ENCODE data around the gene FNDC3A.
A peak's percentile ranks its signal among the peaks of the same experiment; 100 is the strongest.
"Not testable (repeated sequence)": the region's sequence is repeated elsewhere in the genome, so short reads cannot be mapped to it uniquely, and the experiment has no call there.

The FNDC3A gene

GRCh38 chr13:49044008-49044407 lies 68.3 kb downstream of the FNDC3A start:
- no peak for DNase-seq

DNA sequence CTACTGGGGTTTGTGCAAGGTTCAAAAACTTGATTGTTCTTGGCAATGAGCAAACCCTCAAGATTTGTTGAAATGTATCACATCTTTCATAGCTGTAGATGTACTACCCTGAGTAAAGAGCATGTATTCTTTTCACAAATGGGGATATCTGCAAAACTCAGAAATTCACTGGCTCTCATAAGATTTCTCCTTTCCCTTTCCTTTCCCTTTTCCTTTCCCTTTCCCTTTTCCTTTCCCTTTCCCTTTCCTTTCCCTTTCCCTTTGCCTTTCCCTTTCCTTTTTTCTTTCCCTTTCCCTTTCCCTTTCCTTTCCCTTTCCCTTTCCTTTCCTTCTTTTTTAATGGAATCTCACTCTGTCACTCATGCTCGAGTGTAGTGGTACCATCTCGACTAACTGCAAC lies 69.1 kb downstream of the FNDC3A start:
- DNase-seq, result no peak

DNA sequence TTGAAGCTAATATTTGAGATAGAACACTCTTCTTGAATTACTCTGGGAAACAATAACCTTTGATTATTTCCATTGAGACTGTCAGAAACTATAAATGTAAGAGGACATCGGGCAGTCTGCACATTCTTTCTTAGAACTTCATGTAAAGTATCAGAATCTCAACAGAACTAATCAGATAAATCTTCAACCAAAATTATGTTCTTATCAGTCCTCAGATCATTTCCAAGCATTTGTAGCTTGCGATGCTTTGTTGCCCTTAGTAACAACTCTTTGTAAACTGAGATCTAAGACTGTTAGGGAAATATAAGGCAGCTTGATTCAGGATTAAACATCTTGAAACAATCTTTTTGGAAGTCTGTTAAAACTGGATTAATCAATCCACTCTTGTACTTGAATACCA lies 70.3 kb downstream of the FNDC3A start:
- DNase-seq, result no peak

DNA sequence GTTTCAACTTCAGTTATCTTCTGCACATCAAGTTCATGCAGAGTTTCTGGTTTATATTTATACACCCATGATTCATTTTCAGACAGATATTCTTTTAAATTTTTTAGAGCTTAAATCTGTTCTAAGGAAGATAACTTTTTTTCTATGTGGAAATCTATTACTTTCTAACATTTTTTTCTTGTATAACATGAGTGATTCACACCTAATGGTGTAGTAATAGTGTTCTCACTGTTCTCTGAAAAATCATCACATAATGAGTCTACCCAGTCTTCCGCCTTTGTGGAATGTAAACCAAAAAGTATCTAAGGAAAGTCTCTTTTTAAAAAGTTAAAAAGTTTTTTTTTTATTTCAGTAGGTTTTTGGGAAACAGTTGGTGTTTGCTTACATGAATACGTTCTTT lies 70.8 kb downstream of the FNDC3A start:
- DNase-seq, result no peak

- peak; percentile 57 for DNase-seq
These were observed 77.1 kb downstream of the FNDC3A start for GRCh38 chr13:49052813-49053212.

DNA sequence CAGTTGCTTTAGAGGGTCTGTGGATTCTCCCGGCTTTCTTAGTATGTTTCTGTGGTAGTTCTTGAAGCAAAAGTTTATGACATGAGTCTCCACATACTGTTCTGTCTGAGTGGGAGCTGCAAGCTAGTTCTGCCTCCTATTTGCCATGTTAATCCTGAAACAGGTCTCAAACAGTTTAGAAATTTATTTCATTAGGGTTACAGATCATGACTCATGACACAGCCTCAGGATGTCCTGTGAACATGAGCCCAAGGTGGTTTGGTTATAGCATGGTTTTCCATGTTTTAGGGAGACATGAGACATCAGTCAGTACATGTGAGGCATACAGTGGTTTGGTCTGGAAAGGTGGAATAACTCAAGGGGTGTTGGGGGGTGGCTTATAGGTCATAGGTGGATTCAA lies 77.5 kb downstream of the FNDC3A start:
- DNase-seq, result no peak

DNA sequence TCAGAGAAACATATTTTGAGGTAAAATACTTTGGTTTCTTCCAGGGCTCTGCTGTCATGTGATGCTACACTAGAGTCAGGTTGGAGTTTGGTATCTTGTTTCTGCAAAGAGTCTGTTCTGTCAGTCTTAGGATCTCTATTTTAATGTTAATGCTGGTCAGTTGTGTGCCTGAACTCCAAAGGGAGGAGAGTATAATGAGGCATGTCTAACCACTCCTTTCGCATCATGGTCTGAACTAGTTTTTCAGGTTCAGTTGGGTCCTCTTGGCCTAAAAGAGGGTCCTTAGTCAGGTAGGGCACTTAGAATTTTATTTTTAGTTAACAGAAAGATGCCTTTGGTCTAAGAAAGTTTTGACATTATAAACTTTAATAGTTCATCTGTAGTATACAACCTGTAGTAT lies 78.2 kb downstream of the FNDC3A start:
- no peak for DNase-seq

DNA sequence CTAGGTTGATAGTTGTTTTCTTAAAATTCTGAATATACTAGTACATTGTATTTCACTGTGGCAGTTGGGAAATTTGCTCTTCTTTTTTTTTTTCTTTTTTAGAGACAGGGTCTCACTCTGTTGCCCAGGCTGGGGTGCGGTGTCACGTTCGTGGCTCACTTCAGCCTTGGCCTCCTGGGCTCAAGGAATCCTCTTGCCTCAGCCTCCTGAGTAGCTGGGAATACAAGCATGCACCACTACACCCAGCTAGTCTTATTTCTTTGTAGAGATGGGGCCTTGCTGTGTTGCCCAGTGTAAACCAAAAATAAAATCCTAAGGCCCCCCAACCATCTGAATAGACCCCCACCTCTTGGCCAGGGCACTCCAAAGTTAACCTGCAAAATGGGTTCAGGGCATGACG lies 79.3 kb downstream of the FNDC3A start:
- no peak for DNase-seq

DNA sequence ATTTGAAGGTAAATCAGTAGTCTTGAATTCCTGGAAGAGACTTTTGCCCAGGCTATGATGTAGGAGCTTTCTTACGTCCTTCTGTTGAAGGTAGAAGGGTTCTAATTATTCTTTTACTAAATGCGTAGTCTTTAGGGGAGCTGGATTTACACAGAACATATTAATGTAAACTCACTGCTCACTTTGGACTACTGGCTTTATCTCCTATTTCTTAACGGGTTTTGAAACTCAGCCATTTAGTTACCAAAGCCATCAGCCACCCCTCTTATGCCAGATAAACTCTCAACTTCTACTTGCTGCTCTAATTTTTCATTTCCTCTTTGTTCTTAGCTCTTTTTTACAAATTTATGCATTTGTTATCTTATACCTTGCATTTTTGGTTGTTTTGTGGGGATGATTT lies 81.5 kb downstream of the FNDC3A start:
- DNase-seq, result no peak

DNA sequence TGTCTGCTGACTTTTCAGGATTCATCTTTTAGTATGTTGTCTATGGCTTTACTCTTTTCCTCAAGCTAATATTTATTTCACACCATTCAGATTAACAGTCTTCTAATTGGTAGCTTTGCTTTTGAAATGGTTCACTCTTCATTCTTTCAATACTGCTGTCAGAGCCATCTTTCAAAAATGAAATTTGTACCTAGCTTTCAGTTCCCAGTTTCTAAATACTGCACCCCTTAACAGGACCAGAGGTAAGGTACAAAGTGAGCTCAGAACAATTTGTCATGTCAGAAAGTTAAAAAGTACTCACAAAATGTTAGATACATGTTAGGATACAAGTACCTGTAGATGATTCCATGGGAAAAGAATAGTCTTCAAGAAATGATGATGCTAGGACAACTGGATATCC lies 83.0 kb downstream of the FNDC3A start:
- DNase-seq, result no peak

GRCh38 chr13:49060678-49061387 lies 85.1 kb downstream of the FNDC3A start:
- no peak for DNase-seq

GRCh38 chr13:49061388-49061752 lies 85.7 kb downstream of the FNDC3A start:
- not testable (repeated sequence) for DNase-seq

DNA sequence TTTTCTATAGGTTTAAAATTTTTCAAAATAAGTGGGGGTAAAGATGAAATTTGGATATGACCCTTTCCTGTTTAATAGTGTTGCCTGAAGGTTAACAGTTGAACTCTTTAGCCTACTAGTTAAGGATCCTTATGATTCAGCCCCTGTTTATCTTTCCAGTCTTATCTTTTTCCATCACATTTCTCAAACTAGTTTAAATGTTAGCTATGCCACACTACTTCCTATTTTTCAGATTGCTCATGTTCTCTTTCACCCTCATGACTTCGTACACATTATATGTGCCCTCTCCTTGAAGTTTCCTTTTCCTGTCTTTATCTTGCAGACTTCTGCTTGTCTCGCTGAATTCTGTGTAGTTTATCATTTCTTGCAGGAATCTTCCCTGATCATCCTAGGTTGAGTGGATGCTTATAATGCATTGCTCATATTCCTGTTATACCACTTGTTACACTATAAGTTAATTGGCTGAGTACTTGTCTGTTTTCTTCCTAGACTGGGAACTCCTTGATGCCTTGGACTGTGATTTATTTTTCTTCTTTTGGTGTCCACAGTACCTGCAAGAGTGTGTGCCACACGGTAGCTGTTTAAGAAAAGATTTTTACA lies 86.7 kb downstream of the FNDC3A start:
- DNase-seq, result no peak

GRCh38 chr13:49063011-49063410 lies 87.3 kb downstream of the FNDC3A start:
- no peak for DNase-seq

GRCh38 chr13:49063497-49063896 lies 87.8 kb downstream of the FNDC3A start:
- DNase-seq, result no peak

DNA sequence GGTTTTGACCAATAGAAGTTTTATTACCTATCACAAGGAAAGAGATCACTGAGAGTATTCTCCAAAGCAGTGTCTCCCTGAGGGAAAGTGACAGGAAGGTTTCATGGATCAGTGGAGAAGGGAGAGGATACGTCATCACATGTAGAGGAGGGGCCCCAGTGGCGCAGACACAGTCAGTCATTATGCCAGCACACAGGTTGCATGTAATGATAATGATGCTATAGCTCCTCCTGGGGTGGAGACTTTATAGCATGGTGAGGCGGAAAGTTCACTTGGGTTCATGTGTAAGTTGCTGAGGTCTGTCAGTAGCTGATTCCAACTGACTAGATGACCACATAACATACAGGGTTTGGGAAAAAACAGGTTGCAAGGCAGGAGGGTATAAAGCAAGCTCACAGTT lies 88.8 kb downstream of the FNDC3A start:
- no peak for DNase-seq

DNA sequence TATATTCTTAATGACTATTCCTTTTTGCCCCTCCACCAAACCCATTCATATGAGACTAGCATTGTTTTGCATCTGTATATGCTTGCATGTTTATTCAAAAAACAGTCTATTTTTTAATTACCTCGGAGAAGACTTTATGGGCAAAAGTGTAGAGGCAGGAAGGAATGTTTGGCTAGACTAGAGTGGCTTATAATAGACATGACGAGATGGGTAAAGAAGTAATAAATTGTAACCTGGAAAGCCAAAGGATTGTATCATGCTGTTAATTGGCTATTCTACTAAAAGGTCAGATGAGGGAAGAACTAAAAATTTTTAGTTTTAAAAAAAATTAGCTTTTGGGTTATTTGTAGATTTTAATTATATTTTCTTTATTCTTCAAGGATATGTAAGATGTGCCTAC lies 91.1 kb downstream of the FNDC3A start:
- no peak for DNase-seq

DNA sequence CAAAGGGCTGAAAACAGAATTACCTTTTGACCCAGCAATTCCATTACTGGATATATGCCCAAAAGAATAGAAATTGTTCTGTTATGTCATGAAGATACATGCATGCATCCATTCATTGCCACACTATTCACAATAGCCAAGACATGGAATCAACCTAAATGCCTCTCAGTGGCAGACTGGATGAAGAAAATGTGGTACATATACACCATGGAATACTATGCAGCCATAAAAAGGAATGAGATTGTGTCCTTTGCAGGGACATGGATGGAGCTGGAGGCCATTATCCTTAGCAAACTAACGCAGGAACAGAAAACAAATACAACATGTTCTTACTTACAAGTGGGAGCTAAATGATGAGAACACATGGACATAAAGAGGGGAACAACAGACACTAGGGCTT lies 92.8 kb downstream of the FNDC3A start:
- not testable (repeated sequence) for DNase-seq

- not testable (repeated sequence) for DNase-seq
These were observed 94.3 kb downstream of the FNDC3A start for GRCh38 chr13:49070021-49070420.

GRCh38 chr13:49071341-49071937 lies 95.7 kb downstream of the FNDC3A start:
- no peak for DNase-seq

- DNase-seq, result peak; percentile 57
These were observed 107.2 kb downstream of the FNDC3A start for GRCh38 chr13:49082653-49083536.

DNA sequence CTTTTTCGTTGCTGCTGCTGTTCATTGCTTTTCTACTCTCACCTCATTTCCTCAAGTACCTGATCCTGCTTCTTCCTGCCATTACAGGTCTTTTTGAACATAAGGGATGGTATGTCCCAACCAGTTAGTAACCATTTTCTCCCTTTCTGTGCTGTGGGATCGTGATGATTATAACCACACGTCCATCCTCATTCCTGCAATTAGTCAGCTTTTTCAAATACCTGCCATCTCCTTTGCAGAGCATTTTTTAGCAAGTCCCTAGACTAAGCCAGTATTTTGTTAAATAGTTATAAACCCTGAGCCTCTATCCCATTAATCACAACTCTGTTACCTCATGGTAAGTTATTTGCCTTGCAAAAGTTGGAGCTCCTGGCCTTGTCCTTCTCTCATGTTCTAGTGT lies 109.2 kb downstream of the FNDC3A start:
- DNase-seq, result no peak

DNA sequence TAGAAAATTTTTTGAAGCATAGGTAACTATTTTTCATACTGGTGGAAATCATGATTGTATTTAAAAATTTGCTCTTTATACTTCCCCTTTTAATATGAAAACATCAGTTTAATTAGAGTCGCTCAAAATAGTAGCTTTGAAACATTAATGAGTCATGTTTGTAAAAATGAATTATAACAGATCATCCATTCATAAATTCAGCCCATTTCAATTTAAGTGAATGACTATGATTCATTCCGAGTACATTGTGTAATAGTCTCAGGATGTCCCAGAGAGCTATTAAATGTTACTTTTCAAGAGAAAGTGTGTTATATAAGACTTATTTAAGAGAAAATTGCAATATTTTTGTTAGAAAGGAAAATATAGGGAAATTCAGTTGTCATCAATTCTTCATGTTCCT lies 111.0 kb downstream of the FNDC3A start:
- DNase-seq, result no peak

GRCh38 chr13:49093376-49093775 lies 117.7 kb downstream of the FNDC3A start:
- no peak for DNase-seq

Measured in islet precursor cell (in vitro differentiated cells).